Stimulated activated naive CD8-positive, alpha-beta T cell treated with anti-CD3 and anti-CD28 coated beads, Interleukin-15, Interleukin-2, amounts not matched to agents 100 U/mL and 50 U/mL, for 24 hours (primary cell): ENCODE results near the gene PDZD2.

ENCODE experiments used
- ATAC-seq: fragments of 150-1000 bp; cut with Tn5 transposase; one replicate; pipeline ENCODE4 v1.10.0; 2021
- DNase-seq: peaks from one replicate; pipeline ENCODE4 v3.0.0; 2021

The PDZD2 gene

GRCh38 chr5:31981361-31981945 lies 342.5 kb downstream of the PDZD2 start:
- ATAC-seq (no peak), DNase-seq (no peak)

- no peak for DNase-seq
- ATAC-seq = no peak
Observed at GRCh38 chr5:31982027-31982426, 343.1 kb downstream of the PDZD2 start.

- DNase-seq = no peak
Observed at GRCh38 chr5:31982621-31983020, 343.7 kb downstream of the PDZD2 start.

GRCh38 chr5:31983851-31984250 lies 344.9 kb downstream of the PDZD2 start:
- ATAC-seq (no peak), DNase-seq (no peak)

More at GRCh38 chr5:31982621-31983020, 343.7 kb downstream of the PDZD2 start:
- no peak for ATAC-seq

- ATAC-seq = no peak
- no peak for DNase-seq
Observed at GRCh38 chr5:31984691-31985090, 345.8 kb downstream of the PDZD2 start.

GRCh38 chr5:31986101-31986500 lies 347.2 kb downstream of the PDZD2 start:
- ATAC-seq = no peak
- no peak for DNase-seq

- ATAC-seq (no peak), DNase-seq (no peak)
Observed at GRCh38 chr5:31987985-31988710, 349.2 kb downstream of the PDZD2 start.

GRCh38 chr5:31990081-31990650 lies 351.2 kb downstream of the PDZD2 start:
- ATAC-seq = no peak
- no peak for DNase-seq

- DNase-seq (no peak), ATAC-seq (no peak)
Observed at GRCh38 chr5:31990701-31991110, 351.8 kb downstream of the PDZD2 start.

GRCh38 chr5:31992377-31992776 lies 353.4 kb downstream of the PDZD2 start:
- ATAC-seq (no peak), DNase-seq (no peak)

- DNase-seq (no peak), ATAC-seq (no peak)
Observed at GRCh38 chr5:31993165-31993961, 354.4 kb downstream of the PDZD2 start.

GRCh38 chr5:31995006-31995405 lies 356.1 kb downstream of the PDZD2 start:
- ATAC-seq = no peak
- no peak for DNase-seq

GRCh38 chr5:31995714-31996113 lies 356.8 kb downstream of the PDZD2 start:
- DNase-seq = no peak
- no peak for ATAC-seq

GRCh38 chr5:31996909-31997308 lies 358.0 kb downstream of the PDZD2 start:
- no peak for DNase-seq
- no peak for ATAC-seq

GRCh38 chr5:31999470-31999869 lies 360.5 kb downstream of the PDZD2 start:
- ATAC-seq (no peak), DNase-seq (no peak)

- DNase-seq = no peak
- no peak for ATAC-seq
Observed at GRCh38 chr5:32000731-32001130, 361.8 kb downstream of the PDZD2 start.

GRCh38 chr5:32001284-32001683 lies 362.4 kb downstream of the PDZD2 start:
- no peak for DNase-seq
- ATAC-seq = no peak

- DNase-seq = no peak
- no peak for ATAC-seq
Observed at GRCh38 chr5:32001707-32002106, 362.8 kb downstream of the PDZD2 start.

- ATAC-seq (no peak), DNase-seq (no peak)
Observed at GRCh38 chr5:32002755-32003154, 363.8 kb downstream of the PDZD2 start.

- ATAC-seq (no peak), DNase-seq (no peak)
Observed at GRCh38 chr5:32003981-32004380, 365.1 kb downstream of the PDZD2 start.

- DNase-seq (no peak), ATAC-seq (no peak)
Observed at GRCh38 chr5:32004404-32004803, 365.5 kb downstream of the PDZD2 start.

GRCh38 chr5:32008746-32009145 lies 369.8 kb downstream of the PDZD2 start:
- DNase-seq (no peak), ATAC-seq (no peak)

GRCh38 chr5:32013658-32014057 lies 374.7 kb downstream of the PDZD2 start:
- DNase-seq = no peak
- ATAC-seq = no peak
